NCI-H1436 treated with DMSO at 0.1 percent for 48 hours (cell line): ENCODE data around the gene LUZP4.
"Not testable (repeated sequence)": the region's sequence is repeated elsewhere in the genome, so short reads cannot be mapped to it uniquely, and the experiment has no call there.

Experiments
- DNase-seq: peaks from one replicate; lab custom pipeline; 2025; lab: John Stamatoyannopoulos, UW

The LUZP4 gene

GRCh38 chrX:115289465-115289864 lies at the start of gene LUZP4:
LUZP4 (plus strand) TSS chrX:115289715; CDS start chrX:115289760, 45 bp downstream.
- no peak for DNase-seq

DNA sequence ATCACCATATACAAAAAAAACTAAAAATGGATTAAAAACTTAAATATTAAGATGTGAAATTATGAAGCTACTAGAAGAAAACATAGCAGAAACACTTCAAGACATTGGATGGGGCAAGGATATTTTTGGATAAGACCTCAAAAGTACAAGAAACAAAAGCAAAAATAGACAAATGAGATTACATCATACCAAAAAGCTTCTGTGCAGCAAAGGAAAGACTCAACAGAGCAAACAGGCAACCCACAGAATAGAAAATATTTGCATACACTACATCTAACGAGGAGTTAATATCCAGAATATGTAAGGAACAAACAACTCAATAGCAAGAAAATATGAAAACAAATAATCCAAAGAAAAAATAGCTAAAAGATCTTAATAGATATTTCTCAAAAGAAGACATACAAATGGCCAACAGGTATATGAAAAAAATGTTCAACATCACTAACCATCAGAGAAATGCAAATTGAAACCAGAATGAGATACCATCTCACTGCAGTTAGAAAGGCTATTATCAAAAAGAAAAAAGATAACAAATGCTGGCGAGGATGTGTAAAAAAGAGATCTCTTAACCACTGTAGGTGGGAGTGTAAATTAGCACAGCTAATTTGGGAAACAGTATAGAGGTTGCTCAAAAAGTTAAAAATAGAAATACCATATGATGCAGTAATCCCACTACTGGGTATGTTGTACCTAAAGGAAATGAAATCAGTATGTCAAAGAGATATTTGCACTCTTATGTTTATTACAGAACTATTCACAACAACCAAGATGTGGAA lies 37.9 kb upstream of the LUZP4 start:
- DNase-seq, result no peak

DNA sequence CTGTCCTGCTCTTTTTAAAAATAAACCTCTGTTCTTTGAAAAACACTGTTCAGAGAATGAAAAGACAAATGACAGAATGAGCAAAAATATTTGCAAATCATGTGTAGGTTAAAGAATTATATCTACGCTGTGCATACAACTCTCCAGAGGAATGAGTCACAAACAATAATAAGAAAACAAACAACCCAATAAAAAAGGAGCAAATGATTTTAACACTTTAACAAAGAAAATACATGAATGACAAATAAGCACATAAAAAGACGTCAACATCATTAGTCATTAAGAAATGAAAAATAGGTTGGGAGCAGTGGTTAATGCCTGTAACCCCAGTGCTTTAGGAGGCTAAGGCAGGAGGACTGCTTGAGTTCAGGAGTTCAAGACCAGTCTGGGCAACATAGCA lies 34.5 kb upstream of the LUZP4 start:
- no peak for DNase-seq

DNA sequence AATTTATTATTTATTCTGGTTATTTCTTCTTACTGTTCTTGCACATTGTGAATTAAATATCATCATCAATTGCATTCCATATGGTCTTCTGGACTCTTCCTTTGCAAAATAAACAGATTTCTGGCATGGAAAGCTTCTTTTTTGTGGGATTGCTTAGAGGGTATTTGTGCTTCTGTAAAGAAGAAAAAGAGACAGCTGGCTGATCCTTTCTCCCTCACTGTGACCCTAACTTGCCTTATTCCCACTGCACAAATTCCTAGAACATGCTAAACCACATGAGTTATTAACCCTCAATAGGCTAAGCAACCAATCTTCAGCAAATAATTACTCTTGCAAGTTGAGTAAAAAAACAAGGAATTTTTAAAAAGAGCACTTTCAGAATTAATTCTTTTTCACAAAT lies 31.8 kb upstream of the LUZP4 start:
- no peak for DNase-seq

DNA sequence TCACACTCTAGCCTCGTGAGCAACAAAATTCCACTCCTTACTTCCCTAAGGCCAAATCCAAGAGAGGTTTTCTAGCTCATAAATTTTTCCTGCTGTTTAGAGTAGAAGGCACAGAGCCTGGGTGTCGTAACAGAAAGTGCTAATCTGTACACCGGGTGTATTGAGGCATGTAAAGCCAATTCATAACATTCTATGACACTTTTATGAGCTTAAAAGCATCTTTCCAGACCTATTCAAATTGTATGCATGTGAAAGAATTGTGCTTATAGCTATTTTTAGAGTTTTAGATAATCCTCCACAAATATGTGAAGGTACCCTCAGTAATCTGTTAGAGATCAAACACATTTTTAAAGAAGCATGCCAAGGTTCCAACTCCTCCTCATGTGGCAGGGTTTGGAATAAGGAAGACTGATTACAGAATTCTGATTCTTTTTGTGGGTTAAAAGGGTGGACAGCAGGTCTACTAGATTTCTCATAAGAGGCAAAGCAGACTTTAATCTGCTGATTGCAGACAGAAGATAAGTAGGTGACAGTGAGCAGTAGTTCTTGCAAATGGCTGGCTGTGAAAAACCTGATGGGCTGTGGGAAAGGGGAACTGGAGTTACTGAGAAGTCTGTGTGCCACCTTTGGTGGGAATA lies 30.2 kb upstream of the LUZP4 start:
- no peak for DNase-seq

- DNase-seq, result no peak
Measured at GRCh38 chrX:115260330-115260729, 29.2 kb upstream of the LUZP4 start.

- DNase-seq, result no peak
Measured at GRCh38 chrX:115261148-115261547, 28.4 kb upstream of the LUZP4 start.

GRCh38 chrX:115264009-115264408 lies 25.5 kb upstream of the LUZP4 start:
- DNase-seq, result no peak

DNA sequence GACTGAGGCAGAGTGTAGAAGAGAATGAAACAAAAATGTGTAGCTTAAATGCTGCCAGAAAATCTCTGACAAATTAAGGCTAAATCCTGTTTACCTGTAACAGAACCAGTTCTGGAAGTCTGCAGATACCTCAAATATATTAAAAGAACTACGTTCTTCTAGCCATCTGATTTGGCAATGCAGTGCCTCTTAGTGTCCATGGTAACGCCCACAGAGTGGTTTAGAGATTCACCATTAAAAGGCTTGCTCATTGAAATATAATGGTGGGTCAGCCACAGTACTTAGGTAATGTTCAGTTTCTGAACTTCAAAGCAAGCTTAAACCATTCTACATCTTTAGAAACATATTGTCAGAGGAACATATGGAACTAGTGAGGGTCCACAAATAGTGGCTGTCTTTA lies 23.2 kb upstream of the LUZP4 start:
- DNase-seq, result no peak

DNA sequence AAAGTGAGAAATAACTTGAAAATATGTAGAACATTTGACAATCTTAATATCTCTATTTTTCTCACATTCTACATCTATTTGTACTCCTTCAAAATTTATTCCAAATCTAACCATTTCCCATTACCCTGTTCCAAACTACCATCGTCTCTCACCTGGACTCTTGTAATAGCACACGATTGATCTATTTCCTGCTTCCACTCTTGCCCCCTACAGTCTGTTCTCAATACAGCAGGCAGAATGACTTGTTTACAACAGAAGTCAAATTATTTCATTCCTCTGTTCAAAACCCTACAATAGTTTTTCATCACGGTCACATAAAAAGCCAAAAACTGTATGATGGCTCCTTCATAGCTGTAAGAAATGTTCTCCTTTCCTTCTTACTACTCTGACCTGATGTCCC lies 21.1 kb upstream of the LUZP4 start:
- no peak for DNase-seq

GRCh38 chrX:115269051-115269683 lies 20.3 kb upstream of the LUZP4 start:
- no peak for DNase-seq

DNA sequence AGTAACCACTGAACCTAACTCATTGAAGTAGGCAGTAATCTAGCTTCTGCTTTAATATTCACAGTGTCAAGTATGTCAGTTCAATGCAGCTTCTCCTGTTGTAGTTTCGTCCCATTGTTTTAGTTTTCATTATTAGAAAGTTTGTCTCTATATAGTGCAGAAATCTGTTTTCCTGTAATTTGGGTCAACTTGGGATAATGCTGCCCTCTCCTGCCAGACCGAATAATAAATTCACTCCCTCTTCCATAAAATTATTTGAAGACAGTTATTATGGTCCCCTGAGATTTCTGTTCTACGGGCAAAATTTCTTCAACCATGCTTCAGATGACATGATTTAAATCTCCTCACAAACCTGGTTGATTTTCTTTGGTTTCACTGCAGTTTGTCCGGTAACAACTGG lies 4.6 kb upstream of the LUZP4 start:
- no peak for DNase-seq

DNA sequence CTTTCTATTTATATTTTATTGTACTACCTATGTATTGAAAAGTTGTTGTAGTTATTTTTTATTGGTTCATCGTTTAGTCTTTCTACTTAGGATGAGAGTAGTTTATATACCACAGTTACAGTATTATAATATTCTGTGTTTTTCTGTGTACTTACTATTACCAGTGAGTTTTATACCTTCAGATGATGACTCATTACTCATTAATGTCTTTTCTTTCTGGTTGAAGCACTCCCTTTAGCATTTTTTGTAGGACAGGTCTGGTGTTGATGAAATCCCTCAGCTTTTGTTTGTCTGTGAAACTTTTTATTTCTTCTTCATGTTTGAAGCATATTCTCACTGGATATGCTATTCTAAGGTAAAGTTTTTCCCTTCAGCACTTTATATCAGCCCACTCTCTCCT lies 7.7 kb downstream of the LUZP4 start:
- DNase-seq, result no peak

- no peak for DNase-seq
Measured at GRCh38 chrX:115311139-115311538, 21.6 kb downstream of the LUZP4 start.

GRCh38 chrX:115311601-115312001 lies 22.1 kb downstream of the LUZP4 start:
- DNase-seq, result no peak

- no peak for DNase-seq
Measured at GRCh38 chrX:115318139-115318538, 28.6 kb downstream of the LUZP4 start.

- no peak for DNase-seq
Measured at GRCh38 chrX:115322375-115322774, 32.9 kb downstream of the LUZP4 start.

GRCh38 chrX:115324194-115324593 lies 34.7 kb downstream of the LUZP4 start:
- DNase-seq, result no peak

DNA sequence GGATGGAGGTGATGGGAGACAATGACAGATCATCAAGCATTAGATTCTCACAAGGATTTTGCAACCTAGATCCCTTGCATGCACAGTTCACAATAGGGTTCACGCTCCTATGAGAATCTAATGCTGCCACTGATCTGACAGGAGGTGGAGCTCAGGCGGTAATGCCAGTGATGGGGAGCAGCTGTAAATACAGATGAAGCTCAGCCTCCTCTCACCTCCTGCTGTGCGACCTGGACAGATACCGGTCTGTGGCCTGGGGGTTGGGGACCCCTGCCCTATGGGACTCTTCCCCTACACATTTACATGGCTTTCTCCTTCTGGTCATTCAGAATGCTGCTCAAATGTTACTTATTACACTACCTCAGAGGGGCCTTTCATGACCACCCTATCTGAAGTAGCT lies 39.8 kb downstream of the LUZP4 start:
- DNase-seq, result not testable (repeated sequence)

- no peak for DNase-seq
Measured at GRCh38 chrX:115330498-115331168, 41.1 kb downstream of the LUZP4 start.

- DNase-seq, result no peak
Measured at GRCh38 chrX:115332832-115333231, 43.3 kb downstream of the LUZP4 start.

- DNase-seq, result no peak
Measured at GRCh38 chrX:115333446-115333845, 43.9 kb downstream of the LUZP4 start.
